AG20443 (cell line): ENCODE data around the gene CHD2.

ENCODE experiments used
- DNase-seq: peaks from one replicate; pipeline ENCODE4 v3.0.0; 2012; ENCODE audit warnings: low spot score, mixed read lengths

CHD2 gene

GRCh38 chr15:92962914-92963313 lies 62.8 kb downstream of the CHD2 start:
- DNase-seq: no peak

- DNase-seq: no peak
These were observed 63.7 kb downstream of the CHD2 start for GRCh38 chr15:92963794-92964193.

GRCh38 chr15:92968926-92969651 lies 69.0 kb downstream of the CHD2 start:
- no peak for DNase-seq

GRCh38 chr15:92970656-92971055 lies 70.5 kb downstream of the CHD2 start:
- DNase-seq: no peak

GRCh38 chr15:92971081-92971480 lies 71.0 kb downstream of the CHD2 start:
- no peak for DNase-seq

- no peak for DNase-seq
These were observed 71.6 kb downstream of the CHD2 start for GRCh38 chr15:92971713-92972112.

GRCh38 chr15:92974183-92974915 lies 74.2 kb downstream of the CHD2 start:
- DNase-seq: no peak

- no peak for DNase-seq
These were observed 79.0 kb downstream of the CHD2 start for GRCh38 chr15:92979011-92979701.

- DNase-seq: no peak
These were observed 81.2 kb downstream of the CHD2 start for GRCh38 chr15:92981333-92981732.

GRCh38 chr15:92984161-92984560 lies 84.0 kb downstream of the CHD2 start:
- no peak for DNase-seq

GRCh38 chr15:92989470-92989869 lies 89.3 kb downstream of the CHD2 start:
- DNase-seq: no peak

GRCh38 chr15:92990031-92990430 lies 89.9 kb downstream of the CHD2 start:
- DNase-seq: no peak

- no peak for DNase-seq
These were observed 92.6 kb downstream of the CHD2 start for GRCh38 chr15:92992720-92993119.

- no peak for DNase-seq
These were observed 97.7 kb downstream of the CHD2 start for GRCh38 chr15:92997821-92998220.

- no peak for DNase-seq
These were observed 101.0 kb downstream of the CHD2 start for GRCh38 chr15:93001156-93001555.

GRCh38 chr15:93001881-93002280 lies 101.8 kb downstream of the CHD2 start:
- no peak for DNase-seq

GRCh38 chr15:93005133-93005532 lies 105.0 kb downstream of the CHD2 start:
- DNase-seq: no peak

- DNase-seq: no peak
These were observed 107.9 kb downstream of the CHD2 start for GRCh38 chr15:93007994-93008393.

GRCh38 chr15:93012786-93013185 lies 112.7 kb downstream of the CHD2 start:
- no peak for DNase-seq

- no peak for DNase-seq
These were observed 117.4 kb downstream of the CHD2 start for GRCh38 chr15:93017526-93017925.

GRCh38 chr15:93018574-93018973 lies 118.5 kb downstream of the CHD2 start:
- DNase-seq: no peak

GRCh38 chr15:93019090-93019489 lies 119.0 kb downstream of the CHD2 start:
- DNase-seq: no peak

GRCh38 chr15:93019971-93020370 lies 119.8 kb downstream of the CHD2 start:
- no peak for DNase-seq
